Measurements from ENCODE around the gene SLC25A30. TPM values are rescaled to one million over a fixed set of nuclear protein-coding genes. Genes with fewer than 3 reads are reported as not detected.

Gene SLC25A30
- total RNA-seq, 2 experiments from 2014 or later: 23.2 to 28.6 TPM

DNA sequence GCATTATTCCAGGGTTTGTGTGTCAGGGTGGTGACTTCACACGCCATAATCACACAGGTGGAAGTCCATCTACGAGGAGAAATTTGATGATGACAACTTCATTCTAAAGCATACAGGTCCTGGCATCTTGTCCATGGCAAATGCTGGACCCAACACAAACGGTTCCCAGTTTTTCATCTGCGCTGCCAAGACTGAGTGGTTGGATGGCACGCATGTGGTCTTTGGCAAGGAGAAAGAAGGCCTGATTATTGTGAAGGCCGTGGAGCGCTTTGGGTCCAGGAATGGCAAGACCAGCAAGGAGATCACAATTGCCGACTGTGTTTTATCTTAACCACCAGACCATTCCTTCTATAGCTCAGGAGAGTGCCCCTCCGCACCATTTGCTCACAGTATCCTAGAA is 18.2 kb upstream of the SLC25A30 start:
- H3K27ac ChIP-seq (ENCODE audit: low read depth in 1 of 2, low read length in 2 of 2): no peak overlapping the region
- H3K27me3 ChIP-seq (ENCODE audit: control insufficient read depth in 1 of 2, insufficient read depth in 2 of 2, low read length in 2 of 2): no peaks in the 10 kb centered on the region
- no peaks in the 10 kb centered on the region for H3K36me3 Mint-ChIP-seq (ENCODE audit: low read depth)
- TF ChIP-seq, protein P1, sequence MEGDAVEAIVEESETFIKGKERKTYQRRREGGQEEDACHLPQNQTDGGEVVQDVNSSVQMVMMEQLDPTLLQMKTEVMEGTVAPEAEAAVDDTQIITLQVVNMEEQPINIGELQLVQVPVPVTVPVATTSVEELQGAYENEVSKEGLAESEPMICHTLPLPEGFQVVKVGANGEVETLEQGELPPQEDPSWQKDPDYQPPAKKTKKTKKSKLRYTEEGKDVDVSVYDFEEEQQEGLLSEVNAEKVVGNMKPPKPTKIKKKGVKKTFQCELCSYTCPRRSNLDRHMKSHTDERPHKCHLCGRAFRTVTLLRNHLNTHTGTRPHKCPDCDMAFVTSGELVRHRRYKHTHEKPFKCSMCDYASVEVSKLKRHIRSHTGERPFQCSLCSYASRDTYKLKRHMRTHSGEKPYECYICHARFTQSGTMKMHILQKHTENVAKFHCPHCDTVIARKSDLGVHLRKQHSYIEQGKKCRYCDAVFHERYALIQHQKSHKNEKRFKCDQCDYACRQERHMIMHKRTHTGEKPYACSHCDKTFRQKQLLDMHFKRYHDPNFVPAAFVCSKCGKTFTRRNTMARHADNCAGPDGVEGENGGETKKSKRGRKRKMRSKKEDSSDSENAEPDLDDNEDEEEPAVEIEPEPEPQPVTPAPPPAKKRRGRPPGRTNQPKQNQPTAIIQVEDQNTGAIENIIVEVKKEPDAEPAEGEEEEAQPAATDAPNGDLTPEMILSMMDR (IDR thresholded peaks at IDR 0.05): no peak
- H3K9me3 Mint-ChIP-seq: no peaks in the 10 kb centered on the region
- no peaks in the 10 kb centered on the region for H3K9me3 ChIP-seq (ENCODE audit: control insufficient read depth in 1 of 2, insufficient read depth in 1 of 2, low read length in 2 of 2)
- ChIA-PET CTCF (no interaction called here), POLR2A (no interaction called here)
- no peak overlapping the region for H3K4me3 Mint-ChIP-seq
- ATAC-seq (ENCODE audit: poor library complexity) (no peak), DNase-seq (no peak)
- no peaks in the 10 kb centered on the region for H3K4me1 ChIP-seq (ENCODE audit: insufficient read depth, low read length)
- no peaks in the 10 kb centered on the region for H3K27me3 Mint-ChIP-seq
- H3K4me1 Mint-ChIP-seq (ENCODE audit: low read depth): no peaks in the 10 kb centered on the region
- H3K4me3 ChIP-seq (ENCODE audit: low read length): no peak overlapping the region
- no peak overlapping the region for H3K27ac Mint-ChIP-seq
- H3K36me3 ChIP-seq (ENCODE audit: insufficient read depth, low read length): no peaks in the 10 kb centered on the region
- intact Hi-C loops (cut with DNase I, micrococcal nuclease): no loop called here

DNA sequence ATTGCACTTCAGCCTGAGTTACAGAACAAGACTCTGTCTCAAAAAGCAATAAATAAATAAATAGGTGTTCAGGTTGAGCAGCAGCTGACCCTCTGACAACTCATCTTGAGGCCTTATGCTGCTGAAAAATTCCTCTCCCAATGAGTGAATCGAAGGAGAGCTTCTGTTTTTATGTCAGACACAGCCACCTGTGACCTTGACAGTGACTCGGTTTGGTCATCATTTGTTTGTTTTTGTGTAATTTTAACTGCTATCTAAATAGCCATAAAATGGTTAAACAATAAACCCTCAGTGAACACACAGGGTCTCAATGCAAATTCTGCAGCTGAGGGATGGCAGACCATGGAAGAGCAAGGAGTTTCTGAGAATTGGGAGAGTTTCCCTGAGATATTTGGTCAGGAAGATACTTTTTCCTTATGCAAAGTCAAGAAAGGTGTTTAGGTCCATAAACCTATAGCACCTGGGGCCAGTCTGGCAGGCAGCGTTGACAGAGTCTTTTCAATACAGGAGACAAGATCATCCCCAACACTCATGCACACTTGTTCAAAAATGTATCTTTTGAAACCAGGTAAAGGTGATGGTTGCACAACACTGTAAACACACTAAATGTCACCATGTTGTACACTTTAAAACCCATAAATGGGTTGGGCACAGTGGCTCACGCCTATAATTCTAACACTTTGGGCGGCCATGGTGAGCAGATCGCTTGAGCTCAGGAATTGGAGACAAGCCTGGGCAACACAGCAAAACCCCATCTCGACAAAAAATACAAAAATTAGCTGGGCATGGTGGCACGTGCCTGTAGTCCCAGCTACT is 16.6 kb upstream of the SLC25A30 start:
- DNase-seq: no peak
- H3K4me3 ChIP-seq (ENCODE audit: low read length): no peak overlapping the region
- ATAC-seq (ENCODE audit: poor library complexity): no peak
- H3K4me1 ChIP-seq (ENCODE audit: insufficient read depth, low read length): no peaks in the 10 kb centered on the region
- H3K27me3 ChIP-seq (ENCODE audit: control insufficient read depth in 1 of 2, insufficient read depth in 2 of 2, low read length in 2 of 2): no peaks in the 10 kb centered on the region
- Mint-ChIP-seq H3K4me3 (no peak overlapping the region), H3K27ac (no peak overlapping the region), H3K9me3 (no peaks in the 10 kb centered on the region), H3K36me3 (ENCODE audit: low read depth) (no peaks in the 10 kb centered on the region), H3K27me3 (no peaks in the 10 kb centered on the region), H3K4me1 (ENCODE audit: low read depth) (no peaks in the 10 kb centered on the region)
- intact Hi-C loops (cut with DNase I, micrococcal nuclease): no loop called here
- CTCF ChIA-PET: no interaction called here
- POLR2A ChIA-PET: no interaction called here
- TF ChIP-seq, protein P1 (IDR thresholded peaks at IDR 0.05): no peak
- no peaks in the 10 kb centered on the region for H3K36me3 ChIP-seq (ENCODE audit: insufficient read depth, low read length)
- H3K9me3 ChIP-seq (ENCODE audit: control insufficient read depth in 1 of 2, insufficient read depth in 1 of 2, low read length in 2 of 2): no peaks in the 10 kb centered on the region
- no peak overlapping the region for H3K27ac ChIP-seq (ENCODE audit: low read depth in 1 of 2, low read length in 2 of 2)

DNA sequence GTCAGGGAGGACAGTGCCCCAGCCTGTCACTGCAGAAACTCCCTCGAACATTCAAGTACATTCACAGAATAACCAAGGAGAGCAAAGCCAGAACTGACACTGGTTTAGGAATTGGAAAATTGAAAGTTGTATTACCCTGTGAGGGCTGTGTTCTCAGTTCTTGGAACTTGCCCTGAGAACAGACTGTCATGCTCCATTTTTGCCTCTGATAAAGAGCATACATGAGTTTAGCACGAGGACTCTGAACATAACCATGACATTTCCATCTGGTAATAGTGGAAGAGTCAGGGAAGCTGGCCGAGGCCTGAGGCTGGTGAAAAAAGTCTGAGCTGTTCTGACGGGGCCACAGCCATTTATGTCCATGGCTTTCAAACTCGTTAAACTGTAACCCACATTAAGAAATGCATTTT is 15.2 kb upstream of the SLC25A30 start:
- POLR2A ChIA-PET: no interaction called here
- no peak for ATAC-seq (ENCODE audit: poor library complexity)
- TF ChIP-seq, protein P1 (IDR thresholded peaks at IDR 0.05): no peak

More for the DNA sequence above, 15.2 kb upstream of the SLC25A30 start:
- no peaks in the 10 kb centered on the region for H3K9me3 ChIP-seq (ENCODE audit: control insufficient read depth in 1 of 2, insufficient read depth in 1 of 2, low read length in 2 of 2)
- no peak overlapping the region for H3K4me3 Mint-ChIP-seq
- no peak for DNase-seq
- H3K36me3 ChIP-seq (ENCODE audit: insufficient read depth, low read length): no peaks in the 10 kb centered on the region
- H3K4me1 ChIP-seq (ENCODE audit: insufficient read depth, low read length): no peaks in the 10 kb centered on the region
- H3K9me3 Mint-ChIP-seq: no peaks in the 10 kb centered on the region
- H3K27me3 ChIP-seq (ENCODE audit: control insufficient read depth in 1 of 2, insufficient read depth in 2 of 2, low read length in 2 of 2): no peaks in the 10 kb centered on the region
- no peaks in the 10 kb centered on the region for H3K27me3 Mint-ChIP-seq
- no peaks in the 10 kb centered on the region for H3K4me1 Mint-ChIP-seq (ENCODE audit: low read depth)
- intact Hi-C loops (cut with DNase I, micrococcal nuclease): no loop called here
- no peak overlapping the region for H3K27ac Mint-ChIP-seq
- no peaks in the 10 kb centered on the region for H3K36me3 Mint-ChIP-seq (ENCODE audit: low read depth)
- CTCF ChIA-PET: no interaction called here
- H3K4me3 ChIP-seq (ENCODE audit: low read length): no peak overlapping the region
- no peak overlapping the region for H3K27ac ChIP-seq (ENCODE audit: low read depth in 1 of 2, low read length in 2 of 2)
